Naive thymus-derived CD4-positive, alpha-beta T cell (primary cell): Measurements from ENCODE around the gene NID1. TPM values are rescaled to one million over a fixed set of nuclear protein-coding genes. Genes with fewer than 3 reads are reported as not detected.

Experiments used
- ATAC-seq: fragments of 150-1000 bp; cut with Tn5 transposase; 2 replicates; pipeline ENCODE4 v1.10.0; 2021; ENCODE audit warnings: mild to moderate bottlenecking, moderate library complexity
- CTCF ChIA-PET: fragments of 350-600 bp; sonication (Branson Sonifier 250); formaldehyde crosslinking; loops from one replicate; lab custom pipeline; 2021; ENCODE audit warnings: antibody characterized with exemption; lab: Charles Lee
- POLR2A ChIA-PET: fragments of 350-600 bp; sonication (Branson Sonifier 250); formaldehyde crosslinking; loops from one replicate; lab custom pipeline; 2021; ENCODE audit warnings: antibody characterized with exemption, inconsistent platforms; lab: Charles Lee
- DNase-seq, 9 donors: peaks; one replicate each; pipeline versions ENCODE4 v3.0.0 to v3.0.0-alpha.2; 2020 to 2022; ENCODE audit warnings: mixed read lengths in 1 of 9
- H3K27ac ChIP-seq: one replicate; pipeline ENCODE4 v1.7.0; 2013; ENCODE audit warnings: mild to moderate bottlenecking, low read depth, low read length, moderate library complexity
- H3K27me3 ChIP-seq, 2 donors: one replicate each; pipeline ENCODE4 v1.7.0; 2013; ENCODE audit warnings: low read length in 2 of 2, mild to moderate bottlenecking in 2 of 2, moderate library complexity in 2 of 2; ENCODE audit not compliant: control insufficient read depth in 2 of 2, insufficient read depth in 2 of 2
- H3K36me3 ChIP-seq, 3 experiments: 1 replicate in 2 of 3; 2 replicates in 1 of 3; pipeline ENCODE4 v1.7.0; 2013; ENCODE audit warnings: low read length in 3 of 3, mild to moderate bottlenecking in 3 of 3, moderate library complexity in 1 of 3; ENCODE audit not compliant: insufficient read depth in 3 of 3, control insufficient read depth in 2 of 3
- H3K4me1 ChIP-seq, 2 donors: one replicate each; pipeline ENCODE4 v1.7.0; 2013; ENCODE audit warnings: low read length in 2 of 2, mild to moderate bottlenecking in 2 of 2, moderate library complexity in 1 of 2; ENCODE audit not compliant: control insufficient read depth in 2 of 2, insufficient read depth in 2 of 2
- H3K4me3 ChIP-seq: 2 replicates; pipeline ENCODE4 v1.7.0; 2013; ENCODE audit warnings: mild to moderate bottlenecking, low read length
- H3K9me3 ChIP-seq, 3 experiments: 1 replicate in 2 of 3; 2 replicates in 1 of 3; pipeline ENCODE4 v1.7.0; 2013; ENCODE audit warnings: low read length in 3 of 3; ENCODE audit not compliant: control insufficient read depth in 2 of 3
- H3K27ac Mint-ChIP-seq, 9 donors: one replicate each; pipeline ENCODE4 v1.8.0; 2020 to 2022; ENCODE audit warnings: mixed read lengths in 9 of 9, mild to moderate bottlenecking in 8 of 9, moderate library complexity in 5 of 9, inconsistent platforms in 2 of 9
- H3K27me3 Mint-ChIP-seq, 5 donors: one replicate each; pipeline ENCODE4 v1.8.0; 2021 to 2022; ENCODE audit warnings: mixed read lengths in 5 of 5, mild to moderate bottlenecking in 1 of 5
- H3K36me3 Mint-ChIP-seq, 5 donors: one replicate each; pipeline ENCODE4 v1.8.0; 2020 to 2022; ENCODE audit warnings: mixed read lengths in 5 of 5, mild to moderate bottlenecking in 3 of 5, inconsistent platforms in 1 of 5
- H3K4me1 Mint-ChIP-seq, 7 donors: one replicate each; pipeline ENCODE4 v1.8.0; 2020 to 2022; ENCODE audit warnings: mixed read lengths in 7 of 7, mild to moderate bottlenecking in 3 of 7, inconsistent platforms in 1 of 7
- H3K4me3 Mint-ChIP-seq, 10 donors: one replicate each; pipeline ENCODE4 v1.8.0; 2020 to 2022; ENCODE audit warnings: mild to moderate bottlenecking in 10 of 10, mixed read lengths in 10 of 10, moderate library complexity in 6 of 10, inconsistent platforms in 2 of 10
- H3K9me3 Mint-ChIP-seq, 11 donors: one replicate each; pipeline ENCODE4 v1.8.0; 2020 to 2022; ENCODE audit warnings: mixed read lengths in 11 of 11, mild to moderate bottlenecking in 4 of 11, inconsistent platforms in 1 of 11, moderate library complexity in 1 of 11
- intact Hi-C, 2 donors: fragments of 100-400 bp; cut with micrococcal nuclease; formaldehyde crosslinking; loops; one replicate each; pipeline ENCODE4 v1.15.1; 2023
- polyA plus RNA-seq, 2 donors: library from polyadenylated mRNA; unstranded; fragments of 300-500 nt; fragmentation: Illumina TruSeq; gene quantifications; one replicate each; pipeline ENCODE4 v1.2.3, GENCODE V29; 2021
- total RNA-seq, 6 experiments: library from RNA in 5 of 6; stranded (reverse) in 5 of 6; gene quantifications; 1 replicate in 5 of 6; 2 replicates in 1 of 6; pipeline ENCODE4 v1.2.3 and lab custom pipeline; 2021 to 2026

The NID1 gene
- total and polyA plus RNA-seq, 7 experiments from 2014 or later: 0.11 to 6.2 (median 0.22) TPM; not detected in 2

DNA sequence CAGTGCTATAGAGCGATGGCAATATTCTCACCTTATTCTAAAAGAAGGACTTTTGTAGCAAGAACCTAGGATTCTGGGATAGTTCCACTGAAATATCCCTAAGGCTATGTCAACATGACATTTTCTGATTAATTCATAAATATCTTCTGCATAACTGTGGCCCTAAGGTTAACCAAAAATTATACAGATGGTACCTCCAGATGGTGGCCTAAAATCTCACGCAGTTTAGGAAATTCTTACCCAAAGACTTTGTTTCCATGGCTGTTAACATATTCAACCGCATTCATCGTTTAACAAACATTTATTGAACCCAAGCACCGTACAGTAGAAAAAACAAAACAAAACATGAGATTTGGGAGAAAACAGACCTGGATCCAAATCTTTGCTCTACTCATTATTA is 19.1 kb downstream of the NID1 start:
- no peaks in the 10 kb centered on the region for H3K27me3 ChIP-seq
- no peak overlapping the region for H3K27ac ChIP-seq
- ChIA-PET POLR2A (no interaction called here), CTCF (no interaction called here)
- no peak overlapping the region for H3K4me3 Mint-ChIP-seq
- no peaks in the 10 kb centered on the region for H3K9me3 ChIP-seq
- no peak overlapping the region for H3K4me3 ChIP-seq
- H3K27me3 Mint-ChIP-seq: peaks cover 0 to 21% (median 9%) of the 10 kb centered on the region in 5 donors
- no peaks in the 10 kb centered on the region for H3K36me3 ChIP-seq
- intact Hi-C loops: no loop called here
- DNase-seq (no peak), ATAC-seq (no peak)
- no peak overlapping the region for H3K27ac Mint-ChIP-seq
- H3K4me1 ChIP-seq: no peaks in the 10 kb centered on the region
- no peaks in the 10 kb centered on the region for H3K4me1 Mint-ChIP-seq
- peaks cover 0 to 10% (median 3%) of the 10 kb centered on the region in 11 donors for H3K9me3 Mint-ChIP-seq
- peaks cover 0 to 5% (median 3%) of the 10 kb centered on the region in 5 donors for H3K36me3 Mint-ChIP-seq

DNA sequence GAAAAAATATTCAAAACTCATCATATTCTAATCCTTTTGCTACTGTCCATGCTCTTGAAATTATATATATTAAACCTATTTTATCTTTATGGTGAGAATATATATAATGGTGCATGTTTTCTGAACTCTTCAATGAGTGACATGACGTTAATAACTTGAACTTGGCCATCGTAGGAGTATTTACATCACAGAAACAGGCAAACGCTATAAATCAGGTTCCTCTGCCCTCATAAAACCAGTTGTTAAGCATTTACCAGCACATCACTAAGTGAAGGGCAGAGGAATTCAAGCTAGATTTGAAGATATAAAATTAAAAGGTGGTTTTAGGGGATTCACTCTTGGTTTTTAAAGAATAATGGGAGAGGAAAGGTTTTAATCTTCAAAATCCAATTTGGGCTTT is 20.5 kb downstream of the NID1 start:
- intact Hi-C loops: no loop called here
- DNase-seq: no peak
- H3K9me3 Mint-ChIP-seq: peaks cover 0 to 10% (median 3%) of the 10 kb centered on the region in 11 donors
- H3K4me1 Mint-ChIP-seq: no peaks in the 10 kb centered on the region
- Histone ChIP-seq H3K4me3 (no peak overlapping the region), H3K27me3 (no peaks in the 10 kb centered on the region), H3K36me3 (no peaks in the 10 kb centered on the region), H3K4me1 (no peaks in the 10 kb centered on the region), H3K27ac (no peak overlapping the region), H3K9me3 (no peaks in the 10 kb centered on the region)
- no peak overlapping the region for H3K4me3 Mint-ChIP-seq
- ATAC-seq: no peak
- CTCF ChIA-PET: interaction anchor here (0.6 kb wide), 1 partner anchor 91 kb away, joined by 3 read pairs; no protein-coding TSS in a partner anchor
- H3K27me3 Mint-ChIP-seq: peaks cover 0 to 21% (median 9%) of the 10 kb centered on the region in 5 donors
- POLR2A ChIA-PET: no interaction called here
- no peak overlapping the region for H3K27ac Mint-ChIP-seq
- H3K36me3 Mint-ChIP-seq: peaks cover 0 to 5% (median 3%) of the 10 kb centered on the region in 5 donors

DNA sequence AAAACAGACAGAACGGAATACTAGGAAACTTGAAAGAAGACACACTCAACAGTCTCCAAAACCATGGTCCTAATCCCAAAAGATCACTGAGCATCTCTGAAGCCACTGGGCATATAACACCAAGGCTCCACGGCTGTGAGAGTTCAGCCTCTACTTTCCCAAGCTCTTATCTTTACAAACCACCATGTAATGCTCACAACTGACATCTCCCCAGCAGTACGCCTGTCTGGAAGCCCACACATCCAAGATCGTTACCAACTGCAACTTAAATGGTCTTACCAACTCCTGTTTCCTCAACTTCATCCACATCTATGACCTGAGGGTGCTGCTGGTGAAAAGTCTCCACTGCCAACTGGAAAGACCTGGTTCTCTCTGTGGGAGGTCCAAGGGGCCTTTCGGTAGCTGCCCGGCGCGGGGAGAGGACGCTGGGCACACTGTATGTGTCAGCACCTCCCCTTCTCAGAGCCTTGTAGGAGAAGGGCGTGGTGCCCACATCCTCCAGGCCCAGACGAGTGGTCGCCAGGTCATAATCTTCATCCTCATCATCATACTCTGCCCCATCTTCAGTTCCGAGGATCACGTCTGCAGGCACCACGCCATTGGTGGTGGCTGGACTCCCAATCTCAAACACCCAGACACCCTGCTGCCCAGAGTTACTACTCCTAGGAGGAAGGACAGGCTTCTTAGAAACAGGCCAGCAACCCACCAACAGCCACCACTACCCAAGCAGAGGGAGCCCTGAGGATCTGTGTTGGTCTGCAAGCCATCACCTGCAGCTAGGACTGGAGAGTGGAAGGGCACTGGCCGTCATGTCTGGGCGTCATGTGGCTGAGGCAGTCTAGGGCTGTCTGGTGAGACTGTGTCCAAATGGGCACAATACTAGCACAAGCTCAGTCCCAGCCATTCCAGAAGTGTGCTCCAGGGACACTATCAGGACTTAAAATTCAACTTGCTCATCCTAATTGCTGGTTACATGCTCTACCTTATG is 23.0 kb downstream of the NID1 start:
- Mint-ChIP-seq H3K9me3 (peaks cover 0 to 10% (median 3%) of the 10 kb centered on the region in 11 donors), H3K4me3 (no peak overlapping the region), H3K4me1 (no peaks in the 10 kb centered on the region), H3K27ac (no peak overlapping the region), H3K27me3 (peaks cover 0 to 30% (median 18%) of the 10 kb centered on the region in 5 donors), H3K36me3 (peaks cover 0 to 5% (median 3%) of the 10 kb centered on the region in 5 donors)
- no peak overlapping the region for H3K27ac ChIP-seq
- POLR2A ChIA-PET: no interaction called here
- H3K4me1 ChIP-seq: no peaks in the 10 kb centered on the region
- H3K9me3 ChIP-seq: no peaks in the 10 kb centered on the region
- intact Hi-C loops: no loop called here
- no peaks in the 10 kb centered on the region for H3K36me3 ChIP-seq
- no peaks in the 10 kb centered on the region for H3K27me3 ChIP-seq
- CTCF ChIA-PET: no interaction called here
- no peak overlapping the region for H3K4me3 ChIP-seq
- no peak for ATAC-seq
- DNase-seq: no peak

DNA sequence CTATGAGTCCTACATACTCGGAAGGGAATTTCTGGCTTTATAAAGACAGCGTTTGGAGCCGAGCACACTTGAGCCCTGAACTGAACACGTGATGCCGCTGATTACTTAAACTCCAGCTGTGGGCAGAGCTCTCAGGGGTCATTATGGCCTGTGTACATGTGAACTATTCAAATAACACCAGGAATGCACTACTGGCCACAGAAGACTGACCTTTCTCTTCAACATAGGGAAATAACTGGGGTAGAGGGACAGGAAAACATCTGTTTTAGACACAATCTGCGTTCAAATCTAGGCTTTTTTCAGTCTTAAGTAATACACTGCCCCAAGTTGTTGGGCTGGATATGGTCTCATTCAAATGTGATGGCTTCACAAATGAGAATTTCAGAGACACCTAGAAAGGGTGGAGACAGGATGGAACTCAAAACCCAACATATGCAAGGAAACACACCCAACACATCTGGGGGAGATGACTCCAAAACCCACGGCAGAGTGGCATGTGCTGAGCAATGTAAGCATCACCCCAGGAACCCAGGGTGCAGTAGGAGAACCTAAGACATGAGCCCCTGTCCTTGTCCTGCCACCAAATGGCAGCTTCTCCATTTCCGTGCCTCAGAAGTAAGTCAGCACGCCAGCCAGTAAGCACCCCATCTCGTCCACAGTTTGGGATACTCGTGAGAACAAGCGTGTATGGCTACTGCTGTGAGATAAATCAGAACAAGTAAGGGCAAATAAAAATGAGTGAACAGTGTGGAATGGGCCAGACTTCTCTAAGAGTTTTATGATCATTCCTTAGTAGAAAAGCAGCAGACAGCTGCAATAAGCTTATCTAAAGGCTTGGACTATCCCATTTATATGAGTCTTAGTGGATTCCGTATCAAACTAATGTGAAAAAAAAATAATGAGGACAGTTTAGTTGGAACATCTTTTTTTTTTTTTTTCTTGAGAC is 24.9 kb downstream of the NID1 start:
- no peaks in the 10 kb centered on the region for H3K27me3 ChIP-seq
- no peak overlapping the region for H3K4me3 ChIP-seq

DNA sequence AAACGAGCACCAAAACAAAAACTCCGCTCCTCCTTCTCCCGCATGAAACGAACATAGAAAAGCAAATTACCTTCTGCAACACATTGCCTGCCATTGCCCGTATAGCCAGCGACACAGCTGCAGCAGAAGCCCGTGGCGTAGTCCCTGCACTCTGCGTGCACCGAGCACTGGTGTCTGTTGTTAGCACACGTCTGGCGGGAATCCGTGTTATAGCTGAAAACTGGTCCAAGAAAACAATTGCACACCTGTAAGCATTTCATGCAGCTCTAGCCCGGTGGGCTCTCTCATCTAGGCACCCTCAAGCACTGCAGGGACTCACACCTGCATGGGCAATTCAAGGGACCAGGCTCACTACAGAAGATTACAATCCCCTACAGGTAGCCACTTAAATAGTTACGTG is 26.9 kb downstream of the NID1 start:
- Histone ChIP-seq H3K4me1 (no peaks in the 10 kb centered on the region), H3K27ac (no peak overlapping the region), H3K4me3 (no peak overlapping the region), H3K9me3 (no peaks in the 10 kb centered on the region), H3K27me3 (no peaks in the 10 kb centered on the region), H3K36me3 (no peaks in the 10 kb centered on the region)
- H3K36me3 Mint-ChIP-seq: peaks cover 0 to 3% (median under 1%) of the 10 kb centered on the region in 5 donors
- no peak for DNase-seq
- peaks cover 0 to 27% (median 16%) of the 10 kb centered on the region in 5 donors for H3K27me3 Mint-ChIP-seq
- no peak for ATAC-seq
- H3K27ac Mint-ChIP-seq: no peak overlapping the region
- H3K4me3 Mint-ChIP-seq: no peak overlapping the region
- H3K9me3 Mint-ChIP-seq: peaks cover 0 to 6% (median under 1%) of the 10 kb centered on the region in 11 donors
- POLR2A ChIA-PET: no interaction called here
- no peaks in the 10 kb centered on the region for H3K4me1 Mint-ChIP-seq
- intact Hi-C loops: no loop called here
- CTCF ChIA-PET: no interaction called here

More for the DNA sequence above, 24.9 kb downstream of the NID1 start:
- H3K4me1 Mint-ChIP-seq: no peaks in the 10 kb centered on the region
- no peak overlapping the region for H3K27ac Mint-ChIP-seq
- no peak overlapping the region for H3K4me3 Mint-ChIP-seq
- peaks cover 0 to 5% (median 3%) of the 10 kb centered on the region in 5 donors for H3K36me3 Mint-ChIP-seq
- ATAC-seq (no peak), DNase-seq (no peak)
- Histone ChIP-seq H3K9me3 (no peaks in the 10 kb centered on the region), H3K36me3 (no peaks in the 10 kb centered on the region), H3K4me1 (no peaks in the 10 kb centered on the region), H3K27ac (no peak overlapping the region)
- intact Hi-C loops: no loop called here
- H3K9me3 Mint-ChIP-seq: peaks cover 0 to 8% (median 3%) of the 10 kb centered on the region in 11 donors
- POLR2A ChIA-PET: no interaction called here
- peaks cover 0 to 33% (median 18%) of the 10 kb centered on the region in 5 donors for H3K27me3 Mint-ChIP-seq
- CTCF ChIA-PET: interaction anchor here (0.7 kb wide), 1 partner anchor 19 kb away, joined by 3 read pairs; no protein-coding TSS in a partner anchor

DNA sequence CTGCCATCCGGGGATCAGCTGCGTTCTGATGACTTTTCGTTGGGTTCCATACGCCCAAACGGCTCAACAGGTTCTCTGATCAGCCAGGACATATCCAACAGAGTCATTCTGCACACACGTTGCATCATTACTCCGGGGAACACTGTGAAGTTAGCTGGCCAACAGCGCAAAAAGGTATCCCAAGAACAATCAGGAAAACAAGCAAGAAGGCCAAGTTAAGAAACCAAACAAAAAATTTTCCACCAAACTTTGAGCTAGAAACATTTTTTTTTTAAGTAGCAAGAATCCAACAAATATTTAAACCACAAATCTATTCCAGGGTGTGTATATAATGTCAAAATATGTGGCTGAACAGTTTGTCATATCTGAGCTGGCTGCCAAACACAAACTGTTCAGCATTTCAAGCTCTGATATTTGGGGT is 29.2 kb downstream of the NID1 start:
- Histone ChIP-seq H3K27me3 (no peaks in the 10 kb centered on the region), H3K27ac (no peak overlapping the region), H3K4me1 (no peaks in the 10 kb centered on the region), H3K4me3 (no peak overlapping the region), H3K36me3 (no peaks in the 10 kb centered on the region), H3K9me3 (no peaks in the 10 kb centered on the region)
- Mint-ChIP-seq H3K27ac (no peak overlapping the region), H3K4me3 (no peak overlapping the region), H3K36me3 (no peaks in the 10 kb centered on the region), H3K9me3 (no peaks in the 10 kb centered on the region), H3K4me1 (no peaks in the 10 kb centered on the region), H3K27me3 (peaks cover 0 to 23% (median 0%) of the 10 kb centered on the region in 5 donors)
- no peak for DNase-seq
- ChIA-PET CTCF (no interaction called here), POLR2A (interaction anchor here (0.6 kb wide), 1 partner anchor 12 kb away, joined by 4 read pairs; no protein-coding TSS in a partner anchor)
- intact Hi-C loops: no loop called here
- no peak for ATAC-seq
